NCI-H510A (cell line): ENCODE data around the gene WASHC2C.
A peak's percentile ranks its signal among the peaks of the same experiment; 100 is the strongest.
"Not testable (repeated sequence)": the region's sequence is repeated elsewhere in the genome, so short reads cannot be mapped to it uniquely, and the experiment has no call there.

Experiments used
- DNase-seq: peaks from one replicate; lab custom pipeline; 2025; lab: John Stamatoyannopoulos, UW

WASHC2C gene

GRCh38 chr10:45726703-45727420, at the start of gene WASHC2C:
TSS of gene WASHC2C (plus strand) at chr10:45727266. CDS start at chr10:45727318, 52 bp downstream.
- DNase-seq, result peak; percentile 9

- DNase-seq, result not testable (repeated sequence)
Measured at GRCh38 chr10:45678467-45678866, 48.6 kb upstream of the WASHC2C start.

GRCh38 chr10:45710200-45710796, 16.8 kb upstream of the WASHC2C start:
- DNase-seq, result not testable (repeated sequence)

- not testable (repeated sequence) for DNase-seq
Measured at GRCh38 chr10:45711223-45711622, 15.8 kb upstream of the WASHC2C start.

- DNase-seq, result not testable (repeated sequence)
Measured at GRCh38 chr10:45717053-45717452, 10.0 kb upstream of the WASHC2C start.

- not testable (repeated sequence) for DNase-seq
Measured at GRCh38 chr10:45717642-45718041, 9.4 kb upstream of the WASHC2C start.

- DNase-seq, result not testable (repeated sequence)
Measured at GRCh38 chr10:45721503-45721902, 5.6 kb upstream of the WASHC2C start.

GRCh38 chr10:45723851-45724250, 3.2 kb upstream of the WASHC2C start:
- DNase-seq, result not testable (repeated sequence)

- DNase-seq, result not testable (repeated sequence)
Measured at GRCh38 chr10:45727421-45727965, 427 bp downstream of the WASHC2C start.

- not testable (repeated sequence) for DNase-seq
Measured at GRCh38 chr10:45734449-45734848, 7.4 kb downstream of the WASHC2C start.

- not testable (repeated sequence) for DNase-seq
Measured at GRCh38 chr10:45734867-45735266, 7.8 kb downstream of the WASHC2C start.

- DNase-seq, result not testable (repeated sequence)
Measured at GRCh38 chr10:45741559-45741958, 14.5 kb downstream of the WASHC2C start.

- DNase-seq, result not testable (repeated sequence)
Measured at GRCh38 chr10:45742014-45742413, 14.9 kb downstream of the WASHC2C start.

- DNase-seq, result not testable (repeated sequence)
Measured at GRCh38 chr10:45751141-45751540, 24.1 kb downstream of the WASHC2C start.

GRCh38 chr10:45752210-45752609, 25.1 kb downstream of the WASHC2C start:
- not testable (repeated sequence) for DNase-seq

GRCh38 chr10:45753979-45754495, 27.0 kb downstream of the WASHC2C start:
- DNase-seq, result not testable (repeated sequence)

GRCh38 chr10:45755083-45755482, 28.0 kb downstream of the WASHC2C start:
- DNase-seq, result not testable (repeated sequence)

GRCh38 chr10:45756065-45756464, 29.0 kb downstream of the WASHC2C start:
- not testable (repeated sequence) for DNase-seq

- DNase-seq, result not testable (repeated sequence)
Measured at GRCh38 chr10:45757661-45758396, 30.8 kb downstream of the WASHC2C start.

GRCh38 chr10:45761622-45762021, 34.6 kb downstream of the WASHC2C start:
- DNase-seq, result not testable (repeated sequence)

GRCh38 chr10:45763037-45763436, 36.0 kb downstream of the WASHC2C start:
- DNase-seq, result not testable (repeated sequence)

- not testable (repeated sequence) for DNase-seq
Measured at GRCh38 chr10:45768334-45768733, 41.3 kb downstream of the WASHC2C start.
